HG03432 (cell line): ENCODE measurements around the gene THEM5.
A peak's percentile ranks its signal among the peaks of the same experiment; 100 is the strongest.

Experiments
- ATAC-seq: cut with Tn5 transposase; IDR thresholded peaks from one replicate; pipeline ENCODE4 v1.9.1; 2021; ENCODE audit warnings: mild to moderate bottlenecking, moderate library complexity; ENCODE audit not compliant: unreplicated experiment

Gene THEM5

DNA sequence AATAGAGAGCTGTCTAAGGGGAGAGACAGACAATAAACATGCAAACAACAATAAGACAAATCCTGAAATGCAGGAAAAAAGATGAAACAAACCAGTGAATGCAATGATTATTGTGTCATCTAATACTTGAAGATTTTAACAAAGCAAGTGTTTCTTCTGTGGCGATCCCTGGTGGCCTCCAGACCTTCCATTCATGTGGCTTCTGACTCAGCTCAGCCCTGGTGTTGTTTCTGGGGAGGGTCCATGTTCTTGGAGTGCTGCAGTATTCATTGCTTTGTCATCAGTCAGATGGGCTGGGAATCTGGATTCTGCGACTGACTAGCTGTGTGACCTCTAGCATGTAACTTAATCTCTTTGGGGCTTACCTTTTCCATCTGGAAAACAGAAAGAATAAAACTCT, 12.4 kb downstream of the THEM5 start:
- no peak for ATAC-seq

DNA sequence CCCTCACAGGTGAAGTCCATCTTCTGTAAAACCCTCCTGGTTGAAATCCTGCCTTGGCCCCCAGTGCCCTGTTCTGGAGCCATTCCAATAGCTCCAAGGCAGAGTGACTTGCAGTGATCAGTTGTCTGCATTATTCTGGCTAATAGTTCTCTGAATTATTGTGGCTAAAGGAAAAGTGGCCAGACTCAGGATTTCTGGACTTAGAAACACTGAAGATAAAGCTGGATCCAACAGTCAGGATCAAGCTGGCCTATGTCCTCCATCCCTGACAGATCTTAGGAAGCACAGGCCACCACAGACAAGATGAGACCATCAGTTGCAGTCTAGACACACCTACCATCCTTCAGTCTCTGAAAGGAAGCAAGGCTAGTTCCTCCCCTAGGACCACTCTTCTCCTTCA, 13.1 kb downstream of the THEM5 start:
- no peak for ATAC-seq

DNA sequence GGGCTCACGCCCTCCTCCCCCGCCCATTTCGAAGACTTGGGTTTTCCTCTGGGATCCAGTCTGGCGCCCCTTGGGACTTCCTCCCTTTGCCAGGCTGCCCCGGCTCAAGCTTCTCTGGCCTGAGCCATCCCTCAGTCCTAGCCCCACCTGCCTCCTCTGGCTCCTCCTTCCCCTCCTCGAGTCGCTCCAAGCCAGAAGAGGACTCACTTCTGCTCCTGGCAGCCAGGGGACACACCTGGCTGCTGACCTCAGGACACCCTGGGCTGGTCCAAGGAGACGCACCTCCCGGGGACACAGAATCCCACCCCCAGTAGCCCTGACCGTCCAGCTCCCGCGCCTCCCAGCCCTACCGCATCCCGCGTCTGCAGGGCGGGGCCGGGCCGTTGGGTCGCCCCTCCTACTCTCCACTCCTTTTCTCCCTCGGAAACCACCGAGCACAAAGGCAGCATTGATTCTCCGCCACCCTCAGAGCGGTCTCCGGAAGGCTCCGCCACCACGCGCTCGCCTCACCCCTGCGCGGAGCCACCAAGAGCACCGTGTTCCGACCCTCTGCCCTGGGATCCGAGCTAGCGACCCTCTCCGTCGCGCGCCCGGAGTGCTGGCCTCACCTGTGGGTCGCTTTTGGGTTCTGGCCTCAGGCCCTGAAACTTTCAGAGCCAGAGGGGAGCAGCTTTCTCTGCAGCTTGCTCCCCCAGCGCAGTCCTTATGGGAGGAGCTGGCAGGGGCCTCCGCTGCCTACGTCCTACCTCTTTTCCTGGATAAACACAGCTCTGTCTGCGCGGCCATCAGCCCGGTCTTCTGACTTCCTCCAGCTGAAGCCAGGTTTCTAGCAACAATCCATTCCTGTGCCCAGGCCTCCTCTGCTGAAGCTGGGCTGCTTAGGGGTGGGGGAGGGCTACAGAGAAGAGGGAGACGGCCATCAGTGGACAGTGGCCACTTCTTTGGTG, 13.8 kb downstream of the THEM5 start, which contains the start of gene C2CD4D:
TSS of gene C2CD4D (minus strand) at position 364 of the 947 bp plus-strand sequence. CDS start 831 bp downstream, outside the sequence.
- ATAC-seq, result peak; percentile 72

DNA sequence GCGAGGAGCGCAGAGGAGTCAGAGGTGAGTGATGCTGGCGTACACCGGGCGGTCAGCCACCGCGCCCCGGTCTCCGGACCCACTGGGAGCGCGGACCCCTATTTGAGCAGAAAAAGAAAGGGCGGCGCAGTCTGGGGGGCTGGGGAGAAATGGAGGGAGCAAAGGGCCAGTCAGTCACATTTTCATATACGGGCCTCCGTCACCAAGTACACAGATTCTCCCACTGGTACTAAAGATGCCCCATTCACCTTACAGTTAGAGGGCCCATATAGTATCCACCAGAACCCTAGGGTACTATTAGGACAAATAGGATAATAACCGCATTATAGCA, 14.5 kb downstream of the THEM5 start:
- ATAC-seq, result no peak

DNA sequence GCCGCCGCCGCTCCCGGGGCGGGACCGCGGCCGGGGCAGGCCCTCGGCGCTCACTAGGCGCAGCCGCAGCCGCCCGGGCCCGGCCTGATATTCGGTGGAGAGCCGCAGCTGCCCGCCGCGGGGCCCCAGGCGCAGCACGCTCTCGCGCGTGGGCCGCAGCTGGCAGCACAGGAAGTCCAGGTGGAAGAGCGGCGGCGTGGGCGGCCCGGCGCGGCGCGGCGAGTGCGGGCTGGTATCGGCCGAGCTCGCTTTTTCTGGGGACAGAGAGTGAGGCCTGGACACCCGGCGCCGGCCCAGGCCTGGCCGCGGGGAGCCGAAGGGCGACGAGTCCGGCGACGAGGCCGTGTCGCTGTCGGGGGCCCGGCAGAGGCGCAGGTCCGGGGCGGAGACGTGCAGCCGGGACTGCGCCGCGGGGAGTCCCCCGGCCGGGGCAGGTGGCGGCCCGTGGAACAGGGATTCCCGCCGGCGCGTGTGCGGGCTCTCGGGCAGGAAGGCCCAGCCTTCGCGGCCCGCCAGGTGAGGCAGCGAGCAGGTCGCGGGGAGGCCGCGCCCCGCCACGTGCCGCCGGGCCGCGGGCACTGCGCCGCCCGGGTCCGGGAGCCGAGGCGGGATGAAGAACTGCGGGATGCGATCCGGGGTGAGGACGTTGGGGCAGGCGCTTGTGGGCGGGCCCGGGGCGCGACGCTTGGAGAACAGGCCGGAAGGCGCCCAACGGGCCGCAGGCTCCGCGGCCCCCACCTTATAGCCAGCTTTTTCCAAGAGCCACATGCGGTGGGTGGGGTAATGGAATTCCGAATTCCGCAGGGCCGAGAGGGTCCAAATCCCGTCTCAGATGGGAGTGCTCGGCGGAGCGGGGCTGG, 15.1 kb downstream of the THEM5 start:
- no peak for ATAC-seq

DNA sequence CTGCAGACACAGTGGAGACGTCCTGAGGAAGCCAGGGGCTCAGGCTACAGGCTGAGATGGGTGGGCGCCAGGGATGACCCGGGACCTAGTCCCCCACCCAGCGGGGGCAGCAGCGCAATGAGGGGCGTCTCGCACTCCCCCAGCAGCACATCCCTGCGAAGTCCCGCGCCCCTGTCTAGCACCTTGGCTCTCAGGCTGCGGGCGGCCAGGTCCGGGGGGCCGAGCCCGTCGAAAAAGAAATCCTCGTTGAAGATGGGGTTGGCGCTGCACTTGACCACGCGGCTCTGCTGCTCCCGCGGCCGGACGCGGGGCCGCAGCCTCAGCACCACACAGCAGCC, 15.7 kb downstream of the THEM5 start:
- no peak for ATAC-seq

DNA sequence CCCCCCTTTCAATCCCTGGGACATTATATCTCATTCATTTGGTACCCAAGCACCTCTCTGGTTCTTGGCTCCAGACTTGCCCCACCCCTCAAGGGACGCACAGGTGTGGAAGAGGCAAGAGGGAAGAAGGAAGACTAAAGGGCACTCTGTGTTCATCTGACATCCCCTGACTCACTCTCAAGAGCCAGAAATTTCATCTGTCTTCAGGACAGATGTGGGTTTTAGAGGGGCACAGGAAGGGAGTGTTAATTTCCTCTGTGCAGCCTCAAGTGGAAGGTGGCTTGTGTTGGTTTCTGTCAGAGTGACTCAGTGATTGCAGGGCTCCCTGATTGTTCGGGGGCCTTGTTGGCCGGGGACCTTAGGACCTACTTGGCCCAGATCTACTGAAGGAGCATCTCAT, 16.3 kb downstream of the THEM5 start:
- no peak for ATAC-seq

DNA sequence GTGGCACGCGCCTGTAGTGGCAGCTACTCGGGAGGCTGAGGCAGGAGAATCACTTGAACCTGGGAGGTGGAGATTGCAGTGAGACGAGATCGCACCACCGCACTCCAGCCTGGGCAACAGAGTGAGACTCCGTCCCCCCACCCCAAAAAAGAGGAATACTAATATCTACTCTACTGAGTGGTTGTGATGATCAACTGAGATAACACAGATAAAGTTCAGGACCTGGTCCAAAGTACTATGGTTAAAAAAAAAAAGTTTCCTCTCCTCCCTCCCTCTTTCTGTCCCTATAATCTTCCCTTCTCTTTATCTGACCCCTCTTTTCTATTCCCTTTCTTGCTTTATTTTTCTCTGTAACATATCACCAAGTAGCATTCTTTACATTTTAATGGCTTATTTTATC, 17.9 kb downstream of the THEM5 start:
- no peak for ATAC-seq

DNA sequence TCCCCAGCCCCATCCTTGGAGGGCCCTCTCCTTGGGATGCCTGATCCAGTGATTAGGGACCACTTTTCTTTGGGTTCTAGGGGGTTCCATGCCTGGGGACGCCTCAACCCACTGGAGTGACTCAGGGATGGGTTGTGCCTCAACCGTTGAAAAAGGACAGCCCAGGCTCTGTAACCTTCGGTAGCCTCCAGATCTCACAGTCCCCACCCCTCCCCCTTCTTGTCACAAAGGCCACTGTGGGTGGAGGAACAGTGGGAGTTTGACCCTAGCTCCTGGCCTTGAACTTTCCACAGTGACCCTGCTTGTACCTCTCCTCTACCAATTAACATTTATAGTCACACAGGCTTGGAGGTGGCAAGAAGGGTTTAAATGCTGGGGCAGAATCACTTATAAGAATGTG, 19.3 kb downstream of the THEM5 start:
- no peak for ATAC-seq

DNA sequence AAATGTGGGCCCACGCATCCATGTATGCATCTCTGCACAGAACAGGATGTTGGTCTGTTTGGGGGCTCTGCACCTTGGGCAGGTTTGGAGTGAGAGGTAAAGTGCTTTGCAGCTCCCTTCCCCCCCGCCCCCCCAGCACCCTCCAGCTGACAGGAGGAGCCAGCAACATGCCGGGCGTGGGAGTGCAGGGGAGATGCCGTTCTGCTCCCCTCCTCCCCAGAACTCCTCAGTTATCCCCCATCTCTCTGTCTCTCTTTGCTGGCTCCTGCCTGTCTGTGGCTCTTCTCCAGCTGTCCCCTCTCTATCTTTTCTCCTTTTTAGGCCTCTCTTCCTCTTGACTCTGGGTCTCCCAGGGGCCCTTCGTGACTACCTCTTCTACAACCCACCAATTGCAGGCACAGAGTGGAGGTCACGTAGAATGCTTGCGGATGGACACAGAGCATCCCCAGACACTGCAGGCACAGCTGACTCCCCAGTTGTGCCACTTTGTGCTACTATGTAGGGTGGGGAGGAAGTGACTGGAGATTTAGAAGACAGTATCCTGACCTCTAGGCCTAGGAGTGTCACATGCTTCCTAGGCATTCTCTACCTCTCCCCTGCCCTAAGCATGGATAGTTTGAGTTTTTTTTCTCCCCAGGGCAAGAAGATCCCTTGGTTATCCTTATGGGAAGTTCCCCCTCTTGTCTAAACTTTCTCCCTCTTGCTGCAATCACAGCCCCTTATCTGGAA, 20.2 kb downstream of the THEM5 start:
- ATAC-seq, result no peak

DNA sequence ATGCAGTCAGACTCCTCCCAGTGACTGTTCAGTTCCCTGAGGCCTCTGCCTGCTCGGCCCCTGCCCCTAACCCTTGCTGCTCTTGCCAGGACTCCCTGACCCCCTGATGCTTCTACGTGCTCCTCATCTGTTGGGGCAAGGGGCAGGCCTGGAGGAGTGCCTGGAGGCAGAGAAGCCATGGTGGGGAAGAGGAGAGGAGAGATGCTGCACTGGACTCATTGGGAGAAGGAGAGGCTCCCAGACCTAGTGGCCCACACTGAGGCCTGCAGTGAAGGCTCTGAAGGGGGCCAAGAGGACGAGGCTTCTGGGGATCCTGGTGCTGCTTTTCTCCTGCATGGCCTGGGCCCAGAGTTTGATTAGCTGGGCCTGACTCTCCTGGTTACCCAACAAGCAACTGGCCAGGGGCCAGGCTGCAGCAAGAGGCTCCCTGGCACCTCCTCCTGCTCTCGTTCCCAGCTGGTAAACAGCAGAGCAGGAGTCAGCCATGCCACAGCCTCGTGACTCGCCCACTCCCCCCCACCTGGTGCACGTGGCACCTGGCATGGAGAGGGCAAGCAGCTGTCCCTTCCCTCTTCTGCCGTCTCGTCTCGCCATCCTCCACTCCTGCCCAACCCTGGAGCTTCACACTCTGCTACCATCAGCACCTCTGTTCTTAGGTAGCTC, 21.1 kb downstream of the THEM5 start:
- no peak for ATAC-seq

DNA sequence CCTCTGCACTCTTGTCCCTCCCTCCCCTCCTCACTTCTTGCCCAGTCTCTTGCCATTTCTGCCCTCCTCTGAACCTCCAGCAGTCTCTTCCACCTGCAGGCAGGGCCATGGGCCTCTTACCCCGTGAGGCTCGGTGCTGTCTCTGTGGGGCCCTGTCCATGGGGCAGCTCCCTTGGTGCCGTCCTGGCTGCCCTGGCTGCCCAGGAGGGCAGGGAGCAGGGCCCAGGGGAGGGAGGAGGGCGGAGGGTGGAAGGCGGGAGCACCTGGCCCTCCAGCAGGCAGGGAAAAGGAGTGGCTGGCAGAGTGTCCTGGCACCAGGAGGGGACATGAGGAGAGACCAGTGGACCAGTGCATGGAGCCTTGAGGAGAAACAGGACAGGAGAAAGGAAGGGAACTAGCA, 21.9 kb downstream of the THEM5 start, which contains the start of gene RORC:
TSS of gene RORC (minus strand) at position 198 of the 400 bp plus-strand sequence. CDS start at position 160, 38 bp downstream.
- no peak for ATAC-seq

DNA sequence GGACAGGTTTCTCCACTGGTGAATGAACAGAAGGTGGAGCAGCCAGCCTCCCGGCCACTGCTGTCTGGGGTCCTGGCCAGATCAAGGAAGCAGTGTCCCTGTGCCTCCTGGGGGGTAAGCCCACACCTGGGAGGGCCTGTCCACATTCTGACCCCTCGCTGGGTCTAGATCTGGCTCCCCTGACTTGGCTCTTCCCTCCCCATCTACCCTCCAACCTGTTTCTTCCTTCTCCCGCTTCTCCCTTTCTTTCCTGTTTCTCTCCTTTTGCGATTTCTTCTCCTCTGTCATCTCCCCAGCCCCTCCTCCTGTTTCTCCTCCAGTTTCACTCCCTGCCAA, 22.3 kb downstream of the THEM5 start:
- ATAC-seq, result no peak

DNA sequence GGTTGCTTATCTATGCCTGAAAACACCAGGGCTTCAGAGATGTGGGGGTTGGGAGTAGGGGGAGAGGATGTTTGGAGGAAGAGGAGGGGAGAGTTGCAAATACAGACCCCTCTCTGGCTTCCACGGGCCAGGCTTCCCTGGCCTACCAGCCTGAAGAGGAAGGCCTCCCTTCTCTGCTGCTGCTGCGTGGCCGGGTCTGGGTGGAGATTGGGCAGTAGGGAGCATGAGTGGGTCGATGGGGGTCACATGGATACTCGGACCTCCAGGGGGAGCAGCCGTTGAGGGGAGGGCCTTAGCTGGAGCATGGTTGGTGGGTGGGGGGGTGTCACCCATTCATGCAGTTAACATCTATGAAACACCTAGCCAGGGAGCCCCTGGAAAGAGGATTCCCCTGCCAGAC, 23.5 kb downstream of the THEM5 start:
- ATAC-seq, result no peak

DNA sequence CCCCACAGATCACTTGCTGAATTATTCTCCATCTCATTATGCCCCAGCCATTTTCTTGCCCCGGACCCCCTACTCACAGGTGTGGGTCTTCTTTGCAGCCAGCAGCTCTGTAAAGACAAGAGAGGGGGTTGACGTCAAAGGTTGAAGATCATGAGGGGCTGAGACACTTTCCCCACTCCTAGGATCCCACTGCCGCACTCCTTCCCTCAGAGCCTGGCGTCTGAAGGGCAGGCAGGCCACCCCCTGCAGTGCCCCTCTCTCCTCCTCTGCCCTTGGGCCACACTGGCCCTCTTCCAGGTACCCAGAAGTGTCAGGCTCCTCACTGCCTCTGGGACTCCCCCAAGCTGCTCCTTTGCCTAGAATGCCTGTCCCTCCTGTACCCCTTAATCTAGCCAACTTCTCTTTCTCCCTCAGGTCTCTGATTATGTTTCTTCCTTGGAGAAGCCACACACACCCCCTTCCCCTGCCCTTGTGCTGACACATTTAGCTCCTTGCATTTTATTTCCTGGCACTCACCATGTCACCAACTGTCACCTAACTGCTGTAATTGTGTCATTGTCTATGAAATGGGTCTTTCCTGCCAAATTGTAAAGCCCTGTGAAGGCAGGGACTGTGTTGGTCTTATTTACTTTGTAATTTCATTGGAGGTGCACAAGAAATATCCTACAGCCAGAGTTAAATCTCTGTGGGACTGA, 24.0 kb downstream of the THEM5 start:
- ATAC-seq, result no peak

DNA sequence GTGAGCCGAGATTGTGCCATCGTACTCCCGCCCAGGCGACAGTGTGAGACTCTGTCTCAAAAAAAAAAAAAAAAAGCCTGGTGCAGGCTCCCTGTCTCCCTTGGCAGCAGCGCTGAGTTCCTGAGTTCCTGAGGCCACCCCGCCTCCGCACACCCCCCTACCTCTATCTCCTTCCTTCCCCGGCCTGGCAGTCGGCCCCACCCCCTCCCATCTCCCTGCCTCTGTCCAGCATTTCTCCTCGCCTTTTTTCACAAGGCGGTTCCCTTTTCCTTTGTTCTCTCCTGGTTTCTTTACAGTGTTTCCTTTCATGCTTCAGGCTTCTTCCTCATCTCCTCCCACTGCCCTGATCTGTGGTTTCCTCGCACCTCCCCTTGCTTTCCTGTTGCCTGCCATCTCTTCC, 24.6 kb downstream of the THEM5 start:
- no peak for ATAC-seq

DNA sequence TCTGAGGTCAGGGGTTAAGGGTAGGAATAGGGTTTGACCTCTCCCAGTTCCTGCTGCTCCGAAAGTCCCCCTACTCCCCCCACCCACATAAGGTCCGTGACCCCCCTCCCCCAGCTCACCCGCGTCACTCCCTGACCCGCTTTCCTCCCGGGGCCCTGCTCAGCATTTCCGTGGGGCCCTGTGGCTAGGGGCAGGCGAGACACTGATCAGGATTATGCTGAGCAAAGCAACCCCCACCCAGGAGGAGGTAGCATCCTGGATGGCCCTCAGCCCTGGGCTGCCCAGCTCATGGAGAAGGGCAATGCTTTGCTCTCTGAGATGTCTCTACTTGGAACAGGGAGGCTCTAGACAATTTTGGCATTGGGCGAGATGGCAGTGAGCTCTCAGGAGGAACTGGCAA, 25.7 kb downstream of the THEM5 start:
- no peak for ATAC-seq

DNA sequence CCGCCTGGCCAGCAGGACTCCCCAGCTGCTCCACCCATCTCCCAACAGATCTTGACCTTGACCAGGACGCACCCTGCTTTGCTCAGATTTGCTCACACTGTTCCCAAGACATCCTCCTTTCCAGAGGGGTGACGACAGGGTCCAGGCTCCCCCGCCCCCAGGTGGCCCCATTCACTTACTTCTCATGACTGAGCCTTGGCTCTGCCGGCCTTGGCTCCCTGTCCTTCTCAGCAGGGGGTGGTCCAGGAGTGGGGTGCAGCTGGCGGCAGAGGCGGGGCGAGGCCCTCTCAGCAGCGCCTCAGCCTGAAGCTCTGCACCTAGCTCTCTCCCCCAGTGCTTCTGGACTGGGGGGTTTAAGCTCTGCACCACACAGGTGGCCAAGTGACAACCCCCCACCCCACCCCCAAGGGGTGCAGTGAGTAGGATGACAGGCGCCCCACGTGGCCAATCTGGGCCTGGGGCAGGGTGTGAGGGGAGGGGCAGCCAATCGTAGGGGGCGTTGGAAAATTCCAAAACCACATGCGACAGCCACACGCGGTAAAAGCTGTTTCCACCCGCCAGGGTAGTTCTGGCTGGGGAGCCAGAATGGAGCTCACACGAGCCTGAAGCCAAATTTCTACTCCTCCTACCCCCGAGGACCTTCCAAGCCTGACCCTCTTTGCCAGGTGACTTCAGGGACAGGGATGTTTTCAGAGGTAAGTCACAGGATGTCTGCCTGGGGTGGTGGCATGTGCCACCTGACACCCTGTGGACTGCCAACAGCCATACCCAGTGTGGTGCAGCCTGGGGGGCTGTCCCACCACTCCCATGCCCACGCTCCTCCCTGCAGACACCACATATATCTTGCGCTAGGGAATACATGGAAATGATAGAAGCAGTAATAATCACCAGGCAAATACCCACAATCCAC, 27.5 kb downstream of the THEM5 start:
- ATAC-seq, result no peak

DNA sequence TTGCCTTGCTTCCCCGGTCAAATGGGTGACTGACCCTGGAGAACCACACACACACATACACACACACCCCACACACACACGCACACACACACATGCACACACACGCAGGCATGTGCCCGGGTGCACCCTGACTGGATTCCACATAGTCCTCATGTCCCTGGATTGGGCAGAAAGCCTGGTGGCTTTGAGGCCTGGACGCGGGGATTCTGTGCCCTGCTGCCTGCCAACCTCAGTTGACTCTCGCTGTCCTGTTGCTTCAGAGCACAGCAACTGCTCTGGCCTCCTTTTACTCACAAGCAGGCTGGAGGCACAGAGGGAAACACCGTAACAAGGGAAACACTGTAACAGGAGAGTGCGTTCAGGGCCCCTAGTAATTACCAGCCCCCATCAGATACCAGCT, 28.3 kb downstream of the THEM5 start:
- ATAC-seq, result no peak
